ENCODE measurements around the gene ICA1L.

ICA1L gene

GRCh38 chr2:202771741-202772460, 99.7 kb downstream of the ICA1L start:
- H2AFZ ChIP-seq (ENCODE audit: low read depth, low read length), result no peak overlapping the region
- no peaks in the 10 kb centered on the region for H3K9me3 ChIP-seq (ENCODE audit: insufficient read depth, low read length)
- no peak overlapping the region for H3K27ac ChIP-seq (ENCODE audit: low read length)
- H3K4me3 ChIP-seq (ENCODE audit: low read length), result no peak overlapping the region
- H3K27me3 ChIP-seq (ENCODE audit: low read depth, low read length), result no peaks in the 10 kb centered on the region
- no peaks in the 10 kb centered on the region for H3K4me1 ChIP-seq (ENCODE audit: low read length)
- no peaks in the 10 kb centered on the region for H4K20me1 ChIP-seq (ENCODE audit: insufficient read depth, low read length)
- H3K4me2 ChIP-seq (ENCODE audit: low read length), result no peak overlapping the region
- peaks cover 9% of the 10 kb centered on the region for H3K36me3 ChIP-seq (replicated peaks; ENCODE audit: low read depth, low read length)
- no peak overlapping the region for H3K9ac ChIP-seq (ENCODE audit: low read length)
- no peaks in the 10 kb centered on the region for H3K79me2 ChIP-seq (ENCODE audit: low read length)
- TF ChIP-seq CTCF (IDR thresholded peaks at IDR 0.05; ENCODE audit: low read depth, low read length), result no peak
- no peak for TF ChIP-seq EZH2phosphoT487 (IDR thresholded peaks at IDR 0.05; ENCODE audit: low read depth)

- H3K27ac ChIP-seq (ENCODE audit: low read length), result no peak overlapping the region
- no peaks in the 10 kb centered on the region for H3K4me1 ChIP-seq (ENCODE audit: low read length)
- H3K36me3 ChIP-seq (replicated peaks; ENCODE audit: low read depth, low read length), result peaks cover 13% of the 10 kb centered on the region
- H3K9ac ChIP-seq (ENCODE audit: low read length), result no peak overlapping the region
- H4K20me1 ChIP-seq (ENCODE audit: insufficient read depth, low read length), result no peaks in the 10 kb centered on the region
- no peak overlapping the region for H3K4me2 ChIP-seq (ENCODE audit: low read length)
- H3K9me3 ChIP-seq (ENCODE audit: insufficient read depth, low read length), result no peaks in the 10 kb centered on the region
- TF ChIP-seq CTCF (IDR thresholded peaks at IDR 0.05; ENCODE audit: low read depth, low read length), result no peak
- TF ChIP-seq EZH2phosphoT487 (IDR thresholded peaks at IDR 0.05; ENCODE audit: low read depth), result no peak
- H3K27me3 ChIP-seq (ENCODE audit: low read depth, low read length), result no peaks in the 10 kb centered on the region
- H2AFZ ChIP-seq (ENCODE audit: low read depth, low read length), result no peak overlapping the region
- H3K4me3 ChIP-seq (ENCODE audit: low read length), result no peak overlapping the region
- no peaks in the 10 kb centered on the region for H3K79me2 ChIP-seq (ENCODE audit: low read length)
These were observed 100.2 kb downstream of the ICA1L start for GRCh38 chr2:202771336-202771735.

- H3K9ac ChIP-seq (ENCODE audit: low read length), result no peak overlapping the region
- no peaks in the 10 kb centered on the region for H4K20me1 ChIP-seq (ENCODE audit: insufficient read depth, low read length)
These were observed 102.4 kb downstream of the ICA1L start for GRCh38 chr2:202769201-202769600.

GRCh38 chr2:202768273-202768672, 103.3 kb downstream of the ICA1L start:
- no peak overlapping the region for H3K27ac ChIP-seq (ENCODE audit: low read length)
- peaks cover 25% of the 10 kb centered on the region for H3K36me3 ChIP-seq (replicated peaks; ENCODE audit: low read depth, low read length)
- H4K20me1 ChIP-seq (ENCODE audit: insufficient read depth, low read length), result no peaks in the 10 kb centered on the region
- no peak overlapping the region for H3K4me2 ChIP-seq (ENCODE audit: low read length)
- no peak overlapping the region for H2AFZ ChIP-seq (ENCODE audit: low read depth, low read length)
- H3K27me3 ChIP-seq (ENCODE audit: low read depth, low read length), result no peaks in the 10 kb centered on the region
- H3K9ac ChIP-seq (ENCODE audit: low read length), result no peak overlapping the region
- H3K4me3 ChIP-seq (ENCODE audit: low read length), result no peak overlapping the region
- peaks cover 12% of the 10 kb centered on the region for H3K4me1 ChIP-seq (ENCODE audit: low read length)
- no peaks in the 10 kb centered on the region for H3K9me3 ChIP-seq (ENCODE audit: insufficient read depth, low read length)
- no peaks in the 10 kb centered on the region for H3K79me2 ChIP-seq (ENCODE audit: low read length)
- TF ChIP-seq EZH2phosphoT487 (IDR thresholded peaks at IDR 0.05; ENCODE audit: low read depth) (no peak), CTCF (IDR thresholded peaks at IDR 0.05; ENCODE audit: low read depth, low read length) (no peak)

More at GRCh38 chr2:202769201-202769600, 102.4 kb downstream of the ICA1L start:
- H3K79me2 ChIP-seq (ENCODE audit: low read length), result no peaks in the 10 kb centered on the region
- peaks cover 12% of the 10 kb centered on the region for H3K4me1 ChIP-seq (ENCODE audit: low read length)
- peaks cover 18% of the 10 kb centered on the region for H3K36me3 ChIP-seq (replicated peaks; ENCODE audit: low read depth, low read length)
- no peaks in the 10 kb centered on the region for H3K9me3 ChIP-seq (ENCODE audit: insufficient read depth, low read length)
- no peak overlapping the region for H3K27ac ChIP-seq (ENCODE audit: low read length)
- H3K27me3 ChIP-seq (ENCODE audit: low read depth, low read length), result no peaks in the 10 kb centered on the region
- no peak overlapping the region for H3K4me3 ChIP-seq (ENCODE audit: low read length)
- H2AFZ ChIP-seq (ENCODE audit: low read depth, low read length), result no peak overlapping the region
- no peak overlapping the region for H3K4me2 ChIP-seq (ENCODE audit: low read length)
- TF ChIP-seq CTCF (IDR thresholded peaks at IDR 0.05; ENCODE audit: low read depth, low read length), result no peak
- TF ChIP-seq EZH2phosphoT487 (IDR thresholded peaks at IDR 0.05; ENCODE audit: low read depth), result no peak
